K562 (cell line): Measurements from ENCODE around the gene EEF2K.

ENCODE experiments used
- CTCF ChIP-seq, 3 experiments: IDR thresholded peaks in 2 of 3; conservative IDR thresholded peaks in 1 of 3; 2 replicates each; pipeline ENCODE4 v1.5.1; 2011 to 2012; ENCODE audit warnings: low read length in 3 of 3, mild to moderate bottlenecking in 3 of 3, control low read depth in 2 of 3, improper control_type of control experiment in 1 of 3, inconsistent platforms in 1 of 3, low read depth in 1 of 3, mixed read lengths in 1 of 3, moderate library complexity in 1 of 3; ENCODE audit not compliant: insufficient read depth in 2 of 3
- HOMEZ ChIP-seq: fragments of 250-450 bp; sonication (Bioruptor Pico); IDR thresholded peaks from 2 replicates; pipeline ENCODE4 v1.4.0; 2020; ENCODE audit warnings: mild to moderate bottlenecking, moderate library complexity
- IRF2 ChIP-seq: sonication (generic); formaldehyde crosslinking; IDR thresholded peaks from 2 replicates; pipeline ENCODE4 v1.8.1; 2022; ENCODE audit warnings: mild to moderate bottlenecking, missing genetic modification reagents
- KAT7 ChIP-seq: sonication (generic); formaldehyde crosslinking; IDR thresholded peaks from 2 replicates; pipeline ENCODE4 v1.8.0; 2022; ENCODE audit warnings: missing genetic modification reagents, mild to moderate bottlenecking, borderline replicate concordance
- KDM4B ChIP-seq, 2 experiments: fragments of 450-650 bp in 1 of 2; sonication (generic) in 1 of 2; IDR thresholded peaks; 2 replicates each; pipeline ENCODE4 v1.6.1; 2016 to 2017; ENCODE audit warnings: borderline replicate concordance in 2 of 2, antibody characterized with exemption in 1 of 2, low read depth in 1 of 2, mild to moderate bottlenecking in 1 of 2
- NFRKB ChIP-seq: fragments of 450-650 bp; IDR thresholded peaks from 2 replicates; pipeline ENCODE4 v1.6.1; 2016; ENCODE audit warnings: low read depth
- POLR2A ChIP-seq: fragments of 450-650 bp; conservative IDR thresholded peaks from 2 replicates; pipeline ENCODE4 v1.6.1; 2016
- RFX5 ChIP-seq: IDR thresholded peaks from 2 replicates; pipeline ENCODE4 v1.6.1; 2011; ENCODE audit warnings: low read depth, mild to moderate bottlenecking, improper control_type of control experiment, low read length
- ZEB2 ChIP-seq: fragments of 450-650 bp; IDR thresholded peaks from 2 replicates; pipeline ENCODE4 v1.6.1; 2016
- ZNF146 ChIP-seq: IDR thresholded peaks from one replicate; pipeline ENCODE4 v1.6.1; 2018; ENCODE audit warnings: missing compliant biosample characterization; ENCODE audit not compliant: unreplicated experiment
- ZNF639 ChIP-seq, 2 experiments: fragments of 200-800 bp in 1 of 2; sonication (Bioruptor generic) in 1 of 2; sonication (generic) in 1 of 2; formaldehyde crosslinking in 1 of 2; IDR thresholded peaks in 1 of 2; conservative IDR thresholded peaks in 1 of 2; 2 replicates each; pipeline versions ENCODE4 v1.5.0 to v1.6.1; 2016 to 2020; ENCODE audit warnings: missing compliant biosample characterization in 1 of 2, missing genetic modification characterization in 1 of 2, missing genetic modification reagents in 1 of 2
- TF ChIP-seq, protein P1 (sequence below), 2 experiments: fragments of 450-650 bp; IDR thresholded peaks; 2 replicates each; pipeline ENCODE4 v1.6.1; 2016; ENCODE audit warnings: mild to moderate bottlenecking in 2 of 2, borderline replicate concordance in 1 of 2, low read depth in 1 of 2, moderate library complexity in 1 of 2

- no peak for TF ChIP-seq ZNF146 (CRISPR knock-in tag)
- TF ChIP-seq HOMEZ (CRISPR knock-in tag): no peak
- TF ChIP-seq KDM4B (IDR thresholded peaks at IDR 0.05; ENCODE audit: borderline replicate concordance in 2 of 2, low read depth in 1 of 2): no peak
- no peak for TF ChIP-seq KAT7 (CRISPR knock-in tag)
- no peak for TF ChIP-seq NFRKB
- no peak for TF ChIP-seq ZNF639 (CRISPR knock-in tag; conservative IDR thresholded peaks at IDR 0.05 in 1 of 2, IDR thresholded peaks at IDR 0.05 in 1 of 2)
- TF ChIP-seq RFX5: no peak
- no peak for TF ChIP-seq POLR2A
- TF ChIP-seq CTCF (IDR thresholded peaks at IDR 0.05 in 2 of 3, conservative IDR thresholded peaks at IDR 0.05 in 1 of 3; ENCODE audit: insufficient read depth in 2 of 3, low read depth in 1 of 3, low read length in 3 of 3): no peak
- no peak for TF ChIP-seq IRF2 (CRISPR knock-in tag)
- TF ChIP-seq, protein P1, sequence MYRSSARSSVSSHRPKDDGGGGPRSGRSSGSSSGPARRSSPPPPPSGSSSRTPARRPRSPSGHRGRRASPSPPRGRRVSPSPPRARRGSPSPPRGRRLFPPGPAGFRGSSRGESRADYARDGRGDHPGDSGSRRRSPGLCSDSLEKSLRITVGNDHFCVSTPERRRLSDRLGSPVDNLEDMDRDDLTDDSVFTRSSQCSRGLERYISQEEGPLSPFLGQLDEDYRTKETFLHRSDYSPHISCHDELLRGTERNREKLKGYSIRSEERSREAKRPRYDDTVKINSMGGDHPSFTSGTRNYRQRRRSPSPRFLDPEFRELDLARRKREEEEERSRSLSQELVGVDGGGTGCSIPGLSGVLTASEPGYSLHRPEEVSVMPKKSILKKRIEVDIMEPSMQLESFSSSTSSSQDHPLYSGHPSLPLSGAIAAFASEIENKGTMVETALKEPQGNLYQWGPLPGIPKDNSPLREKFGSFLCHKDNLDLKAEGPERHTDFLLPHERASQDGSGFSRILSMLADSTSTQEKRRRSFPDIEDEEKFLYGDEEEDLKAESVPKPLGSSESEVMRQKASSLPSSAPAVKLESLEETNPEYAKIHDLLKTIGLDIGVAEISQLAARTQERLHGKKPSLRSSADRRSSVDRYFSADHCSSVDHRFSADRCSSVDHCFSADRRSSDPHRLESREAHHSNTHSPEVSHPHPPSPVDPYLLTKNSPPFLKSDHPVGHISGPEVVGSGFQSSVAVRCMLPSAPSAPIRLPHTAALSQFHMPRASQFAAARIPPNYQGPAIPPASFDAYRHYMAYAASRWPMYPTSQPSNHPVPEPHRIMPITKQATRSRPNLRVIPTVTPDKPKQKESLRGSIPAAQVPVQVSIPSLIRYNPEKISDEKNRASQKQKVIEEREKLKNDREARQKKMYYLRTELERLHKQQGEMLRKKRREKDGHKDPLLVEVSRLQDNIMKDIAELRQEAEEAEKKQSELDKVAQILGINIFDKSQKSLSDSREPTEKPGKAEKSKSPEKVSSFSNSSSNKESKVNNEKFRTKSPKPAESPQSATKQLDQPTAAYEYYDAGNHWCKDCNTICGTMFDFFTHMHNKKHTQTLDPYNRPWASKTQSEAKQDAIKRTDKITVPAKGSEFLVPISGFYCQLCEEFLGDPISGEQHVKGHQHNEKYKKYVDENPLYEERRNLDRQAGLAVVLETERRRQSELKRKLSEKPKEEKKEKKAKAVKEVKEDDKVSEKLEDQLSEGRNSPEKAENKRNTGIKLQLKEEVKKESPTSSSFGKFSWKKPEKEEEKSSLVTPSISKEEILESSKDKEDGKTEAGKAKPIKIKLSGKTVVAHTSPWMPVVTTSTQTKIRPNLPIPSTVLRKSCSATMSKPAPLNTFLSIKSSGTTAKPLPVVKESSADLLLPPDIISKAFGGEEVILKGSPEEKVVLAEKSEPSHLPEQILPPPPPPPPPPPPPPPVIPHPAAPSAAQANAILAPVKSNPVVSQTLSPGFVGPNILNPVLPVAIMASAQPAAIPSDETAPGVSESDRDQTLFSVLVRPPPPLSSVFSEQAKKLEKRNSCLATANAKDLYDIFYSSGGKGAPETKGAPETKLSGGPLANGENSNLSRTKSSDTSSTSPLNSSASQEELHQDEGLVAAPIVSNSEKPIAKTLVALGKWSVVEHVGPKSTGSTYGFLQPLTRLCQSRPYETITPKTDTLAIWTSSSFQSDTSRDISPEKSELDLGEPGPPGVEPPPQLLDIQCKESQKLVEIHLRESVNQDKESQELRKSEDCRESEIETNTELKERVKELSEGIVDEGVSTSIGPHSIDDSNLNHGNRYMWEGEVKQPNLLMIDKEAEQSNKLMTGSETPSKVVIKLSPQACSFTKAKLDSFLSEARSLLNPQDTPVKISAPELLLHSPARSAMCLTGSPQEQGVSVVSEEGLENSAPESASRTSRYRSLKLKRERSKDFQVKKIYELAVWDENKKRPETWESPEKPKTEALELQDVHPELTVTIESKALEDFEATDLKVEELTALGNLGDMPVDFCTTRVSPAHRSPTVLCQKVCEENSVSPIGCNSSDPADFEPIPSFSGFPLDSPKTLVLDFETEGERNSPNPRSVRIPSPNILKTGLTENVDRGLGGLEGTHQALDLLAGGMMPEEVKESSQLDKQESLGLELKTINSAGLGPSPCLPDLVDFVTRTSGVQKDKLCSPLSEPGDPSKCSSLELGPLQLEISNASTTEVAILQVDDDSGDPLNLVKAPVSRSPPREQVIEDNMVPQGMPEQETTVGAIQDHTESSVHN (IDR thresholded peaks at IDR 0.05; ENCODE audit: borderline replicate concordance in 1 of 2, low read depth in 1 of 2): no peak
- no peak for TF ChIP-seq ZEB2
Observed at GRCh38 chr16:22323959-22324786, 118.1 kb downstream of the EEF2K start.
